Fibroblast of skin of left quadriceps (primary cell): ENCODE measurements around the gene NELL2.
"Not testable (repeated sequence)": the region's sequence is repeated elsewhere in the genome, so short reads cannot be mapped to it uniquely, and the experiment has no call there.

Experiments used
- DNase-seq, 2 experiments: peaks; one replicate each; pipeline ENCODE4 v3.0.0-alpha.2; 2013; ENCODE audit warnings: low read depth in 2 of 2

Gene NELL2

DNA sequence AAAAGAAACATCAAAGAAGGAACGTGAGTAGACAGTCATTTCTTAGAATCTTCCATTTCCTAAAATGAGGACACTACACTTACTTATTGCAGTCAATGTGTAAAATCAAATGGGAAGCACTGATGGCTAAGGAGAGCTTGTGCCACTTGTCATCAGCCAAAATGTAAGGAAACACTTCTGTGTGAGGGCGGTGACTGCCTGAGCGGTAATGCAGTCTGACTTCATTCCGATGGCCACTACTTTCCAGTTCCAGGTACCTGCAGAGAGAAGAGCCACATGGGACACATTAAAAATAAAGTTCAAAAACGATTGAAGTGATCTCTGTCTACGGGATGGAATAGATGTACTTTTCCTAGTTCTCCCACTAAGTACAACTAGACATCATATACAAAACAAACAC lies 96.3 kb downstream of the NELL2 start:
- DNase-seq: no peak

DNA sequence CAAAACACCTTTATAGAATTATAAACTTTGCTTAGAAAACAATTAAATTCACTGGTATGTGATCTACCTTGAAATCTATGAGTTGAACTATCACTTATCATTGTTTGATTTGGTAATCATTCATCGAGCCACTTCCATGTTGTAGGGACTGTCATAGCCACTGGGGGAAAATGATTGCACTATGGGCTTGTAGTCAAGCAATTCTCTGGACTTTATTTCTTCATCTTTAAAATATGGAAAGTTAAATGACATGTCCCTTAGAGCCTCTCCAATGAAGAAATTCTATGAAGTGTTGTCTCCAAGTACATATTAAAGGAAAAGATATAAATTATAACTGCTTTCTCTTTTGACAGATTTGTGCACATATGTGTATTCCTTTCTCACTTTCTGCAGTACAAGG lies 97.3 kb downstream of the NELL2 start:
- no peak for DNase-seq

DNA sequence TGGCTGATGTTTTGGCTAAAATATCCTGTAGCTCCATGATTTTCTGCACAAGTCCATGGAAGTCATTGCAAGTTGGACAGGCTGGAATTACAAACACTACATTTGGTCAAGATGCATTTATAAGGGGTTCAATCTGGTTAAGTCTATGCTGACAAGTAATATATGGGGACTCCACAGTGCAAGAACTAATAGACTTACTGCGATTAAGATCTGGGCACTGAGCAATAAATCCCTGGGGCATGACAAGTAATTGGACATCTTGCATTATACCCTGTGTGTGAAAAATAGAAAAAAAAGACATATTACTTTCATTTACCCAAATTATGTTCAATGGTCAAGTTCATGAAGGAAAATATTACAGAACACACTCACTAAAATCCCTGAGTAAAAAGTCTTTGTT lies 99.1 kb downstream of the NELL2 start:
- no peak for DNase-seq

DNA sequence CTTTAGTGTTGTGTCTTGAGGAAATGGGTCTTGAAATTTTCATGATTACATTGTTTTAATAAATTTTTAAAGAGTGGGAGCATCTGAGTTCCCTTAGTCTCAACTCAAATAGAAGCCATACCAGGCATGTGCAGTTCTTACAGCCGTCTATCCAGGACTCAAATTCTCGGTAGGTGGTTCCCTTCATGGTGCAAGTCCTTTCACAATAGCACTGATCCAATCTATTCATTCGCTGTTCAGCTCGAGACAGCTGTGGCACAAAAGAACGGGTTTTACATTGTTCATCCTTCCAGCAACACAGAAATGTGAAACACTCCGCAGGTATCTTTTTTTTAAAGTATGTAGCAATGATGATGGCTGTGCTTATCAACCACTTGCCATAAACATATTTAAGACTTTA lies 100.2 kb downstream of the NELL2 start:
- DNase-seq: no peak

DNA sequence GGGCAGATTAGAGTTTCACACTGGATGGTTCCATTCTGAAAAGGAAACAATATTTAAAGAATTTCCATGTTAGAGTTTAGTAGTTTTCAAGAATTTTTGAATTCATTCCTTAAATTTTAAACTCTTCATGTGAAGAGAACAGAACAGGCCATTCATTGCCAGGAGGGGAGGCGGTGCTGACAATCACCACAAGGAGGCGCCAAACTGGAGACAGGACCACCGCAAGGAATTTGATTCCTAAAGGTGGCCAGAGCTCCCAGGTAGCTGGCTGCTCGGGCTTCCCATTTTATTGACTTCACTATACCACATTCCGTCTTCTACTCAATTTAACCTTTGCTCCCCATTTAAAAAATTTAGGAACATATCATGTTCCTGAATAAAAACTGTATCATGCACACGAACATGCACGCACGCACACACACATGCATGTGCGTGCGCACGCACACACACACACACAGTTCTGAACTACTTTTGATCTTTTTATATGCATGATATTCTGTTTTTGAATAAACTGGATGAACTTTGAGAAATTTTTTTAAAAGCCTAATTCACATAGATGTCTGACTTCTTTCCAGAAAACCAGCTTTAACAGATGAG lies 101.2 kb downstream of the NELL2 start:
- DNase-seq: no peak

DNA sequence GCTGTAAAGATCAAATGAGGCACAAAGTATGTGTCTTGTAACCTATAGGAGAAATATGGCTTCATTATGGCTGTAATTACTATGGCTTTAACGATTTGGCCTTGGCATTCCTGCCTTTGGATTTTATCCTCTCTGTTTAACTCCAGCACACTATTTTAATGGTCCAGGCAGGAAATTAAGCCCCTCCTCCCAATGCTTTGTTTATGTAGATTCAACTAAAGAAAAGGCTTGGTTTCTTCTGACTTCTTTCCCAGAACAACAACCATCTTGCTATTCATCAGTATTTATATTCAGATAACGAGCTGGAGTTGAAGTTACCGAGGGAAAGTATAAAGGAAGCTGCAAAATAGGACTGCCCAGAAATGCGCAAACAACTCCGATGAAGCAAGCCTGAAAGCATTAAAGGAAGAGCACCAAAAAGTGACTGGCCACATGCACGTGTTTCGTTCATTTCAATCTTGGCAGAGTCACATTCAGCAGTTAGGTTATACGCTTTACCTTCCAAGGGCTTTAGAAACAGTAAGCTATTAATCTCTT lies 104.6 kb downstream of the NELL2 start:
- DNase-seq: no peak

DNA sequence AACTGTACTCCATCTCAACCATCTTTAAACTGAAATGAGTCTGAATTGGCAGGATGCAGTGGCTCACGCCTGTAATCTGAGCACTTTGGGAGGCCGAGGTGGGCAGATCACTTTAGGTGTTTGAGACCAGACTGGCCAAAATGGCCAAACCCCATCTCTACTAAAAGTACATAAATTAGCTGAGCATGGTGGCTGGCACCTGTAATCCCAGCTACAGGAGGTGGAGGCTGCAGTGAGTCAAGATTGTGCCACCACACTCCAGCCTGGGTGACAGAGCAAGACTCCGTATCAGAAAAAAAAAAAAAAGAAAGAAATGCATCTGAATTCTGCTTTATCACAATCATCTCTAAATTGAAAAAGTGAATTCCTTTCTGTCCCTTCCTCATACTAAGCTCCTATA lies 110.3 kb downstream of the NELL2 start:
- DNase-seq: no peak

DNA sequence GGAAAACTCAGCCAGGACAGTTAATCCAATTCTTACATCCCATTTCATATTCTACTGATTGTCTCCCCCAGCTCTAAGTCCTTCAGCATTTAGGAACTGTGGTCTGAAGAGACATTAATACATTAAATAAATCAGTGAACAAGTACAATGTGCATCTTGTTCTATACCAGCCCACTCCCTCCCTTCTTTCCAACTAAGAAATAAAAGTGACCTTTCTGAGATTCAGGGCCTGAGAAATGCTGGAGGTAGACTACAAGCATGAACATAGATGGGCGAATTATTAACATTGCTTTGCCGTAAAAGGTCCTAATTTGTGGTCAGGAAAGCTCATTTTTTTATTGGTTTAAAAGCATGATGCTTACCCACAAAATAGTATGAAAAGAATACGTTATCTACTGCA lies 113.1 kb downstream of the NELL2 start:
- DNase-seq: no peak

DNA sequence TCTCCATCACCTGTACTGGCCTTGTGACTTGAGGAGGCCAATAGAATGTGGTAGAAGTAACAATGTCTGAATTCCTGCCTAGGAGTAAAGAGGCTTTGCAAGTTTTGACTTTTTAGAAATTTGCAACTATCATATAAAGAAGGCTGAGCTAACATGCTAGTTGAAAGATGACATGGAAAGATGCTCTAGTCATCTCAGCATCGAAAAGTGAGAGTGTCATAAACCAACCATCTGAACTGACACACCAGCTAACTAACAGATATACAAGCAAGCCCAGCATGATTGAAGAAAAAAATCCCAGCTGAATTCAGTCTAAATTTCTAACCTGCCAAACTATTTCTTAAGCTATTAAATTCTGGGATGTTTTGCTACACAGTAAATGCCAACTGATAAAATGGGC lies 116.8 kb downstream of the NELL2 start:
- DNase-seq: no peak

DNA sequence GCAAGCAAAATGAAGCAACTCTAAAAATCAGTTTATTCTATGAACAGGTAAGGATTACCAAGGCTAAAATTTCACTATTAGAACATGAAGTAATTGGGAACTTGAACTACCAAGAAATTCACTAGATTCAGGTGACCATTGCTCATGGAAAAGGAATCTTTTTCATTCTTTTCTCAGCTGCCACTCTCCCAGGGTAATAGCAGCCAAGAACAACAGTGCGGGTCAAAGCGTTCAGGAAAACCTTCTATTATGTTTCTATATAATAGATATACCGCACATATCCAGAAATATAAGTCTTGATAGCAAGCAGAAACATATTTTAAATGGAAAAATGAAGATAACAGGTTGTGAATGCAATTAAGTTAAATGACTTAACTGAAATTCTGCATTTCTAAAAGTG lies 125.6 kb downstream of the NELL2 start:
- no peak for DNase-seq

DNA sequence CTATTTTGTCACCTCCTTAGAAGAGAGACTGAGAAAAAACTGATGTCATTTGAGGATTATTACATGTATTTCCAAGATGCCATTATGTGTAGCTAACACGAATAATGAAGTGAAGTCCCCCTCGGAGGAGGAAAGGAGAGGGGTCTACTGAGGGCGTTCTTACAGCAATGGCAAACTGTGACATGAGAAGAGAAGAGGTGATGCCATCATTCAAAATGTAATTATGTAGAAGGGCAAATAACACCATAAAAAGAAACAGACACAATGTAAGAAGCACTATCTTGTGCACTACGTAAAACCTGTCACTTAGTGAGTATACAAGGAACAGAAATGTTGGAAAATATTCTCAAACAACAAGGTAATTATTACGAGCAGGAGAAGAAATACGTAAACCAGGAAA lies 126.5 kb downstream of the NELL2 start:
- no peak for DNase-seq

DNA sequence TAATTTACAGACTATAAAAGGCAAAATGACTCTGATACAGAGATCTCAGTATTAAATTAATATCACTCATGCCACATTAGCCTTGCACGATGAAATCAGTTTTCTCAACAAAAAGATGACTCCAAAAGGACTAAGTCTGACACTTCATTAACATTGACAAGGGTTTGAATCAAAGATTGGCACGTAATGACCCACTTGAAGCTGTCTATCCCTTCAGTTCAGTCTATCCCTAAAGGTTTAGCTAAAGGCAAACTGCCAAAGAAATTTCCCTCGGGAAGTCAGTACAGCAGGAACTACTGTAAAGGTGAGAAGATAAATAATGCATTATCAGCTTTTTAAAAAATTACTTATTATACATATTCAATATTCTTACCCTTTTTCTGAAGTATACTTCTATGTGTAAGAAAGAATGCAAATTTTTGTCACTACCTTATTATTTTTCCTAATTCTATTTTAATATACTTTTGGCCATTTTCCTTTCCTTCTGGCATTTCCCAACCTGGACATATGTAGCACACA lies 127.1 kb downstream of the NELL2 start:
- DNase-seq: no peak

DNA sequence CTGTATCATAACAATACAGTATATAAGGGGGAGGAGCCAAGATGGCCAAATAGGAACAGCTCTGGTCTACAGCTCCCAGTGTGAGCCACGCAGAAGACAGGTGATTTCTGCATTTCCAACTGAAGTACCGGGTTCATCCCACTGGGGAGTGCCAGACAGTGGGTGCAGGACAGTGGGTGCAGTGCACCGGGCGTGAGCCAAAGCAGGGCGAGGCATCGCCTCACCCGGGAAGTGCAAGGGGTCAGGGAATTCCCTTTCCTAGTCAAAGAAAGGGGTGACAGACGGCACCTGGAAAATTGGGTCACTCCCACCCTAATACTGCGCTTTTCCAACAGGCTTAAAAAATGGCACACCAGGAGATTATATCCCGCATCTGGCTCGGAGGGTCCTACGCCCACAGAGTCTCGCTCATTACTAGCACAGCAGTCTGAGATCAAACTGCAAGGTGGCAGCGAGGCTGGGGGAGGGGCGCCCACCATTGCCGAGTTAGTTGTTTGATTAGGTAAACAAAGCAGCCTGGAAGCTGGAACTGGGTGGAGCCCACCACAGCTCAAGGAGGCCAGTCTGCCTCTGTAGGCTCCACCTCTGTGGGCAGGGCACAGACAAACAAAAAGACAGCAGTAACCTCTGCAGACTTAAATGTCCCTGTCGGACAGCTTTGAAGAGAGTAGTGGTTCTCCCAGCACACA lies 134.7 kb downstream of the NELL2 start:
- DNase-seq: not testable (repeated sequence)

DNA sequence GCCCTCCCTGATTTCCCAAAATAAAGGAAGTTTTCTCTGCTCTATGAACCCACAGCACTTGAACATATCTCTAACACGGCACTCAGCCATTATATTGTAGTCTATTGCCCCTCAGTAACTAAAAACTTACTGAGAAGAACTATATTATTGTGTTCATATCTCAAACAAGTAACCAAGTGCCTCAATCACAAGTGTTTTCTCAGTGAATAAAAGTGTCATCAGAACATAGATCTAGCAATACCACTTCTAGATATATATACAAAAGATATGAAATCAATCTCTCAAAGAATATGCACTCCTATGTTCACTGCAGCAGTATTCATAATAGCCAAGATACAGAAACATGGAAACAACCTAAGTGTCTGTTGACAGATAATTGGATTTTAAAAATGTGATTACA lies 138.1 kb downstream of the NELL2 start:
- DNase-seq: no peak

DNA sequence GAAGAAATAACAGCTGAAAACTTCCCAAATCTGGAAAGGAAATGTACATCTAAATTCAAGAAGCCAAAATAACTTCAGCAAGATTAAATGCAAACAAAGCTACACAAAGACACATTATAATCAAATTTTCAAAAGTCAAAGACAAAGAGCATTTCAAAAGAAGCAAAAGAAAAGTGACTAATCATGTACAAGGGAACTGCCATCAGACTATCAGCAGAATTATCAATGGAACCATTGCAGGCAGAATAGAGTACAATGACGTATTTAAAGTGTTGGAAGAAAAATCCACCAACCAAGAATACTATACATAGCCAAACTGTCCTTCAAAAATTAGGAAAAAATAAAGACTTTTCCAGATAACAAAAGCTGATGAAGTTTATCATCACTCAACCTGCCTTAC lies 147.5 kb downstream of the NELL2 start:
- DNase-seq: no peak

DNA sequence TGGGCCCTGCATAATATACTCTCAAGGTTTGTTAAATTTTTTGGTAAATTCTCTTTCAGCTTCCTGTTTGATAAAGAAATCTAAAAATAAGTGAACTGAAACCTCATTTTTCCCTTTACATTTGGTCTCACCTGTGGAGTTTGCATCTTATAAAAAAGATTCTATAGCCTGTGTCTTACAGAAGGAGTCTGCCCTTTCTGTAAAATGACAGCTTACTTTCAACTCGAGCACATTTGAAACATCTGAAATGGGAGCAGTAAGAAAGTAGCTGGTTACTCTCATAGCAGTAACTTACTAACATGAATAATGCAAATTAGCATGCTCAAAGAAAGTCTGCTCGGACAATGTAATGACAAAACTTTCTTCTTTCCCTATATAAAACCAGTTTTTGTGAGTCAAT lies 155.8 kb downstream of the NELL2 start:
- no peak for DNase-seq

DNA sequence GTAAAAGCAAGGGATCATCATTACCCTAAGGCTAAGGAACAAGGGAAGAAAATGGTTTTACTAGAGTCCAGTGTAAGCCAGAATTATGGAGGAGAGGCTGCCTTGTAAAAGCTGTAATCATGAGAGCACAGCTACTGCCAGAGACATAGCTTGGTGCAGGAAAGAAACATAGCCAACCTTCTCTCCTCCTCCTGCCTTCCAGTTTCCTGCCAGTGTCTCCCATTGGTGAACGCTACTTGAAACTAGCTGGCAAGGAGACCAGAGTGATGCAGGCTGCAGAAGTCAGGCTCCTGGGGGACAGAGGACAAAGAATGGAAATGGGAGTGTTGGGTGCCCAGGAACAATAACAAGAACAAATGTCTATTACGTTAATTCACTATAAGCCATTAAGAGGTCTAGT lies 158.5 kb downstream of the NELL2 start:
- DNase-seq: no peak

DNA sequence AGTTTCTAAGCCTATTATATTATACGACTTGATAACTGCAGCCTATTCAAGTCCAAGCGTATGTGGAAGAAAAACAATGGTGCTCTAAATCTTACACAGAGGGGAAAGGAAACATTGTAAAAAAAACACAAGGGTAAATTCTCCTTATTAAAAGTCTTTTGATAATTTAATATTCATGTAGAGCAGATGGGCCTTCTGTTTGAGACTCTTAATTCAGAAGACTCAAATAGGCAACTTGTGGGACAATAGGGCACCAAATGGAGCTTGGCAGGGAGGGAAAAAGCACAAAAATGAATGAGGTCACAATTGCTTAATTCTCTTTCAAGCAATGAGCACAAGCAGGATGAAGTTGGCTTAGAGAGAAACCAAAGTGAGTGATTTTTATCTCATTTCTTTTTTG lies 159.4 kb downstream of the NELL2 start:
- no peak for DNase-seq

DNA sequence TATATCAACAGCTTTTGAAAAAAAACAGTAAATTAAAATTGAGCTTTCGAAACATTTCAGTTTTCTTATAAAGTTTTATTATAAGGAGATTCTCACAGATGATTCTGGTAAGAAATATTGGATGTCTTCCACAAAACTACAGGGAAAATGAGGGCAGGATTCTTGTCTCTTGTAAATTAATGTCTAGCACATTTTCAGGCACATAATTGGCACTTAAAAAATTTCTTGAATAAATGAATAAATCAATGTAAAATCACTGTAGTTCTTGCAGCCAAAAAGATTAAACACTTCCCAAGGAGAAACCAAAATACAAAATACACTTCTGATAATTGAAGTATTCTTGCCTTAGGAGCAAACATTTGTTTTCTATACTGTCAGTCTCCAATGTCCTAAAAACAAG lies 164.4 kb downstream of the NELL2 start:
- DNase-seq: no peak

DNA sequence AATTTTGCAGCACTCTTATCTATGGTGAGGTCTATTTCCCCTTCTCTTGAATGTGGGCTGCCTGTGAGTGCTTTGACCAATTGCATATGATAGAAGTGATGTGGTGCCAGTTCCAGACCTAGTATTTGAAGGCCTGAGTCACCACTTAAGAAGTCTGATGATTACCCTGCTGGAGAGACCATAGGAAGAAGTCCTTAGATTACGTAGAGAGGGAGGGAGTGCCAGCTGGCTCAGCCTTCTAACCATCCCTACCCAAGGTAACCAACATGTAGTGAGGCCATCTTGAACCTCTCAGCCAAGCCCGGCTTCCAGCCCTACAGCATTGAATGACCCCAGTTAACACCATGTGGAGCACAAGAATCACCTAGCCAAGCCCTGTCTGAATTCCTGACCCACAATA lies 166.9 kb downstream of the NELL2 start:
- DNase-seq: no peak

DNA sequence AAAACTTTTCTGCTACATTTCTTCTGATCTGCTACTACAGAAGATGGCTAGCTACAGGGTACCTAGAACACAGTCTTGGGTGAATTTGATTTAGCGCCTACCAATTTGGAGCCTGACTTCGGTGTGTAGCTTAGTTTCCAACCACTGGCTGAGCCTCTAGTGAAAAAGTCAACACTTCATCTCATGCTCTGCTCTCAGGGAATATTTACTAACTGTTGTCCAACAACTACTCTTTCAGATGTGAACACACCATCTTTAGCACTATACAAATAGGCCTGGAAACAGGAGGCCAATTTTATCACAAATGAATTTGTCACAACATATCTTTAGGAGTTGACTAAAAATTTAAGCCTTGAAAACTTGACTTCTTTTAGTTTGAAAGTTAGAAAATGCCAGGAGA lies 167.9 kb downstream of the NELL2 start:
- no peak for DNase-seq

DNA sequence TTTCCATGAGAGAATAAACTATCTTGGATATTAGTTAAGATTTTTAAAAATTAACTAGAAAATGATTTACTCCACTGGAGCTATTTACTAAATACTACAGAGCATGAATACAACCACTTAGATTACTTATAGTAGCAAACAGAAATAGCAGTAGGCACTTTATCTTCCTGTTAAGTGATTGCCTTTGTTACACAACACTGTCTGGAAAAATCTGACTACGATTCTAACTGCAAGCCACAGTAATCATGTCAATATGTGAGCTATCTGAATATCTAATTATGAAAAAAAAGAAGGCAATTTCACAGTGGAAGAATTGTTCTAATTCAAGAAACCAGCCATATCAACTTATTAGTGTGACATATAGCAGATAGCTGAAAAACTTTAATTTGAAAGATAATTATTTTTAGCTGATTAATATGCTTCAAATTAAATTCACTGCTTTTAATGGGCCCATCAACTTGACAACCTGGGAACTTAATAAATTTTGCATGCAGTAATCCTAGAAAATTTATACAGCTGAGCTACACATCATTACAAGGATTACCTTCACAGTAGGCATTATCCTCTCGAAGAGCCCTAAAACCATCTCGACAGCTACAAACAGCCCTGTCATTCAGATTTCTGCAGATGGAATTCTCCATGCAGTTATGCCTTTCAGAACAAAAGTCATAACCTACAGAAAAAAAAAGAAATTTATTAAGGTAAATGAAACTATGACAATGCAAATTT lies 172.8 kb downstream of the NELL2 start:
- no peak for DNase-seq

DNA sequence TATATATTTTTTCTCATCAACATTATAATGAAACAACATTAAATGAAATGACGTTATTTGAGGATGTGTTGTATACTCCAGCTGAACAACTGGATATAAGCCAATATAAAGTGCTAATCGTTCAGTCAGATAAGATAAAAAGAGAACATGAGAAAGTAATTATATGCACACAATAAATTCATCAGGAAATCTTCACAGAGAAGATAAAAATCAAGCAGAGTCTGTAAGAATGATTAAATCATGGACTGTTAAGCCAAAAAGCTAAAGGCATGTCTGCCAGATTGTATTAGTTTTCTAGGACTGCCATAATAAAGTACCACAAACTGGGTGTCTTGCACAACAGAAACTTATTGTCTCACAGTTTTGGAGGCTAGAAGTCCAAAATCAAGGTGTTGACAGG lies 178.6 kb downstream of the NELL2 start:
- no peak for DNase-seq
